Liver (tissue), 3 donors: Measurements from ENCODE around the gene GRB2.

Experiments used
- CTCF ChIP-seq: fragments of 150-350 bp; IDR thresholded peaks from 2 replicates; pipeline ENCODE4 v1.5.1; 2017; ENCODE audit warnings: improper control_type of control experiment, low read depth, low read length; ENCODE audit not compliant: missing input control
- EGR1 ChIP-seq, 2 donors: IDR thresholded peaks; 2 replicates each; pipeline ENCODE4 v1.6.1; 2016 to 2018; ENCODE audit warnings: antibody characterized with exemption in 2 of 2, low read depth in 2 of 2
- FOXA1 ChIP-seq: IDR thresholded peaks from 2 replicates; pipeline ENCODE4 v1.6.1; 2016; ENCODE audit warnings: antibody characterized with exemption
- FOXA2 ChIP-seq: IDR thresholded peaks from 2 replicates; pipeline ENCODE4 v1.6.1; 2016; ENCODE audit warnings: antibody characterized with exemption
- GABPA ChIP-seq, 2 donors: IDR thresholded peaks in 1 of 2; conservative IDR thresholded peaks in 1 of 2; 2 replicates each; pipeline ENCODE4 v1.6.1; 2016; ENCODE audit warnings: antibody characterized with exemption in 2 of 2, mild to moderate bottlenecking in 1 of 2, moderate library complexity in 1 of 2
- HNF4A ChIP-seq, 2 donors: conservative IDR thresholded peaks; 2 replicates each; pipeline ENCODE4 v1.6.1; 2016; ENCODE audit warnings: antibody characterized with exemption in 2 of 2, mild to moderate bottlenecking in 2 of 2
- HNF4G ChIP-seq: IDR thresholded peaks from 2 replicates; pipeline ENCODE4 v1.6.1; 2016; ENCODE audit warnings: antibody characterized with exemption
- JUND ChIP-seq, 2 donors: IDR thresholded peaks; 2 replicates each; pipeline ENCODE4 v1.6.1; 2016; ENCODE audit warnings: antibody characterized with exemption in 2 of 2
- MAX ChIP-seq: IDR thresholded peaks from 2 replicates; pipeline ENCODE4 v1.6.1; 2016; ENCODE audit warnings: antibody characterized with exemption
- RAD21 ChIP-seq, 2 donors: IDR thresholded peaks; 2 replicates each; pipeline ENCODE4 v1.6.1; 2016; ENCODE audit warnings: antibody characterized with exemption in 2 of 2, mild to moderate bottlenecking in 2 of 2
- SP1 ChIP-seq: IDR thresholded peaks from 2 replicates; pipeline ENCODE4 v1.6.1; 2018; ENCODE audit warnings: antibody characterized with exemption, mild to moderate bottlenecking
- YY1 ChIP-seq: IDR thresholded peaks from 2 replicates; pipeline ENCODE4 v1.6.1; 2016; ENCODE audit warnings: antibody characterized with exemption, mild to moderate bottlenecking
- donor health status: healthy.
- donor health status: healthy.

GRCh38 chr17:75394332-75394918, 11.1 kb downstream of the GRB2 start:
- no peak for TF ChIP-seq RAD21 (IDR thresholded peaks at IDR 0.05)
- TF ChIP-seq GABPA (IDR thresholded peaks at IDR 0.05 in 1 of 2, conservative IDR thresholded peaks at IDR 0.05 in 1 of 2) = no peak
- TF ChIP-seq SP1 = no peak
- no peak for TF ChIP-seq CTCF
- no peak for TF ChIP-seq JUND (IDR thresholded peaks at IDR 0.05)
- TF ChIP-seq EGR1 (IDR thresholded peaks at IDR 0.05; ENCODE audit: low read depth in 2 of 2) = no peak
- TF ChIP-seq FOXA1 = no peak
- TF ChIP-seq HNF4A (conservative IDR thresholded peaks at IDR 0.05) = no peak
- TF ChIP-seq YY1 = no peak
- no peak for TF ChIP-seq FOXA2
- TF ChIP-seq MAX = no peak
- no peak for TF ChIP-seq HNF4G
